IMR-90 (cell line): Measurements from ENCODE around the gene DCAF5. TPM values are rescaled to one million over a fixed set of nuclear protein-coding genes. Genes with fewer than 3 reads are reported as not detected.

ENCODE experiments used
- ATAC-seq: fragments of 200-7000 bp; cut with Tn5 transposase; 2 replicates; pipeline ENCODE4 v1.9.1; 2020; ENCODE audit warnings: low read depth, mild to moderate bottlenecking, moderate library complexity
- BruUV-seq: library from RNA; stranded (reverse); fragments of 400-500 nt; replicated peaks from 2 replicates; lab custom pipeline; 2021; lab: Mats Ljungman, UMichigan
- CTCF ChIA-PET: fragments of 300-600 bp; formaldehyde crosslinking; extraction: SDS; loops from one replicate; lab custom pipeline; 2021; ENCODE audit warnings: antibody characterized with exemption; lab: Yijun Ruan, JAX
- POLR2A ChIA-PET: fragments of 300-600 bp; sonication (Branson Sonifier 250); formaldehyde crosslinking; loops from one replicate; lab custom pipeline; 2022; ENCODE audit warnings: antibody characterized with exemption; ENCODE audit not compliant: unreplicated experiment; lab: Charles Lee
- DNase-seq: peaks from one replicate; pipeline ENCODE4 v3.0.0; 2013
- H2AFZ ChIP-seq: replicated peaks from 2 replicates; pipeline ENCODE3; 2013; ENCODE audit warnings: low read length, mild to moderate bottlenecking; ENCODE audit not compliant: poor library complexity
- H2AK5ac ChIP-seq: 2 replicates; pipeline ENCODE4 v1.6.1; 2013; ENCODE audit warnings: low read depth, low read length, inconsistent platforms
- H2AK9ac ChIP-seq: replicated peaks from 2 replicates; pipeline ENCODE3; 2013; ENCODE audit warnings: mild to moderate bottlenecking, low read depth, low read length, moderate library complexity; ENCODE audit not compliant: poor library complexity
- H2BK120ac ChIP-seq: 2 replicates; pipeline ENCODE4 v1.6.1; 2013; ENCODE audit warnings: low read depth, low read length, inconsistent platforms
- H2BK15ac ChIP-seq: 3 replicates; pipeline ENCODE4 v1.6.1; 2013; ENCODE audit warnings: low read depth, low read length, inconsistent platforms
- H2BK20ac ChIP-seq: 2 replicates; pipeline ENCODE4 v1.6.1; 2013; ENCODE audit warnings: low read depth, mild to moderate bottlenecking, inconsistent platforms, low read length, moderate library complexity
- H2BK5ac ChIP-seq: 2 replicates; pipeline ENCODE4 v1.6.1; 2013; ENCODE audit warnings: mild to moderate bottlenecking, low read depth, low read length, inconsistent platforms; ENCODE audit not compliant: poor library complexity, severe bottlenecking
- H3K14ac ChIP-seq: replicated peaks from 2 replicates; pipeline ENCODE4 v1.6.1; 2013; ENCODE audit warnings: low read depth, low read length, inconsistent platforms
- H3K18ac ChIP-seq: 2 replicates; pipeline ENCODE4 v1.6.1; 2013; ENCODE audit warnings: low read depth, low read length, control low read depth
- H3K23ac ChIP-seq: 2 replicates; pipeline ENCODE4 v1.6.1; 2013; ENCODE audit warnings: low read depth, low read length, inconsistent platforms
- H3K27ac ChIP-seq: 2 replicates; pipeline ENCODE4 v1.5.1; 2013; ENCODE audit warnings: mild to moderate bottlenecking, control low read depth, low read length; ENCODE audit not compliant: insufficient read depth
- H3K27me3 ChIP-seq: 2 replicates; pipeline ENCODE4 v1.6.1; 2013; ENCODE audit warnings: low read length; ENCODE audit not compliant: control insufficient read depth, insufficient read depth
- H3K36me3 ChIP-seq: 2 replicates; pipeline ENCODE4 v1.6.1; 2013; ENCODE audit warnings: low read length, mixed read lengths; ENCODE audit not compliant: control insufficient read depth, insufficient read depth
- H3K4ac ChIP-seq: 2 replicates; pipeline ENCODE4 v1.6.1; 2013; ENCODE audit warnings: low read depth, low read length, inconsistent platforms
- H3K4me1 ChIP-seq: 2 replicates; pipeline ENCODE4 v1.6.1; 2013; ENCODE audit warnings: low read length, mixed read lengths; ENCODE audit not compliant: control insufficient read depth, insufficient read depth
- H3K4me2 ChIP-seq: 2 replicates; pipeline ENCODE4 v1.6.1; 2013; ENCODE audit warnings: low read depth, mild to moderate bottlenecking, control low read depth, low read length, moderate library complexity
- H3K4me3 ChIP-seq: 2 replicates; pipeline ENCODE4 v1.5.1; 2013; ENCODE audit warnings: low read depth, mild to moderate bottlenecking, control low read depth, low read length, moderate library complexity; ENCODE audit not compliant: insufficient read depth
- H3K56ac ChIP-seq: 2 replicates; pipeline ENCODE4 v1.6.1; 2013; ENCODE audit warnings: low read length, inconsistent platforms; ENCODE audit not compliant: insufficient read depth; ENCODE audit errors: extremely low read depth
- H3K79me1 ChIP-seq, 2 experiments: 2 replicates each; pipeline ENCODE4 v1.6.1; 2013; ENCODE audit warnings: low read length in 2 of 2, inconsistent platforms in 1 of 2, low read depth in 1 of 2
- H3K9ac ChIP-seq: 2 replicates; pipeline ENCODE4 v1.6.1; 2013; ENCODE audit warnings: low read depth, low read length, control low read depth
- H3K9me1 ChIP-seq: 2 replicates; pipeline ENCODE4 v1.6.1; 2013; ENCODE audit warnings: low read length, inconsistent platforms; ENCODE audit not compliant: insufficient read depth
- H3K9me3 ChIP-seq: 2 replicates; pipeline ENCODE4 v1.6.1; 2013; ENCODE audit warnings: low read length; ENCODE audit not compliant: control insufficient read depth, insufficient read depth
- H4K20me1 ChIP-seq: 2 replicates; pipeline ENCODE4 v1.6.1; 2013; ENCODE audit warnings: low read length, inconsistent platforms; ENCODE audit not compliant: insufficient read depth
- H4K5ac ChIP-seq: 2 replicates; pipeline ENCODE4 v1.6.1; 2013; ENCODE audit warnings: mild to moderate bottlenecking, low read depth, low read length, control low read depth
- H4K8ac ChIP-seq, 2 experiments: 2 replicates each; pipeline ENCODE4 v1.6.1; 2013; ENCODE audit warnings: low read depth in 2 of 2, low read length in 2 of 2, control low read depth in 1 of 2, inconsistent platforms in 1 of 2
- H4K91ac ChIP-seq: 2 replicates; pipeline ENCODE4 v1.6.1; 2013; ENCODE audit warnings: low read depth, low read length, inconsistent platforms; ENCODE audit not compliant: insufficient read depth
- BHLHE40 ChIP-seq: fragments of 150-350 bp; IDR thresholded peaks from 2 replicates; pipeline ENCODE4 v1.6.1; 2016; ENCODE audit warnings: mild to moderate bottlenecking, low read depth, low read length
- CHD1 ChIP-seq: IDR thresholded peaks from 2 replicates; pipeline ENCODE4 v1.6.1; 2012; ENCODE audit warnings: low read depth, low read length, improper control_type of control experiment
- FOS ChIP-seq: fragments of 150-350 bp; IDR thresholded peaks from 2 replicates; pipeline ENCODE4 v1.6.1; 2016; ENCODE audit warnings: low read depth, low read length
- MAFK ChIP-seq: IDR thresholded peaks from 2 replicates; pipeline ENCODE4 v1.6.1; 2012; ENCODE audit warnings: low read depth, low read length, improper control_type of control experiment
- POLR2A ChIP-seq: IDR thresholded peaks from 2 replicates; pipeline ENCODE4 v1.6.1; 2012; ENCODE audit warnings: mild to moderate bottlenecking, low read depth, low read length
- RAD21 ChIP-seq: IDR thresholded peaks from 2 replicates; pipeline ENCODE4 v1.6.1; 2012; ENCODE audit warnings: low read length, improper control_type of control experiment
- RCOR1 ChIP-seq: IDR thresholded peaks from 2 replicates; pipeline ENCODE4 v1.6.1; 2012; ENCODE audit warnings: mild to moderate bottlenecking, low read length, improper control_type of control experiment; ENCODE audit not compliant: insufficient replicate concordance
- RFX5 ChIP-seq: IDR thresholded peaks from 2 replicates; pipeline ENCODE4 v1.8.0; 2012; ENCODE audit warnings: low read depth, mild to moderate bottlenecking, low read length, moderate library complexity
- SMC3 ChIP-seq: fragments of 150-350 bp; IDR thresholded peaks from 2 replicates; pipeline ENCODE4 v1.6.1; 2016; ENCODE audit warnings: low read depth, mild to moderate bottlenecking, antibody characterized with exemption, low read length, moderate library complexity
- USF2 ChIP-seq: fragments of 150-350 bp; IDR thresholded peaks from 2 replicates; pipeline ENCODE4 v1.6.1; 2017; ENCODE audit warnings: mild to moderate bottlenecking, antibody characterized with exemption, low read length, low read depth
- WGBS, 2 experiments: methylation state at CpG; one replicate each; pipeline versions ENCODE4 v1.1.5 to v1.1.7; 2013; ENCODE audit warnings: missing lambda C conversion rate in 2 of 2; ENCODE audit not compliant: insufficient read length in 1 of 2; ENCODE audit errors: extremely low coverage in 2 of 2; 5-methylcytosine and 5-hydroxymethylcytosine counted together
- dilution Hi-C: fragments of 300-500 bp; cut with HindIII; formaldehyde crosslinking; loops from one replicate; pipeline ENCODE4 v1.14.3; 2018; ENCODE audit warnings: low sequenced_read_pairs; ENCODE audit not compliant: unreplicated experiment
- in situ Hi-C: fragments of 300-500 bp; cut with MboI; formaldehyde crosslinking; loops from 3 replicates; pipeline ENCODE4 v1.14.3; 2019; ENCODE audit warnings: low sequenced_read_pairs, inconsistent platforms, mixed read lengths
- intact Hi-C: fragments of 100-400 bp; cut with micrococcal nuclease; formaldehyde crosslinking; loops from 2 replicates; pipeline ENCODE4 v1.10.0; 2022
- polyA plus RNA-seq, 3 experiments: library from polyadenylated mRNA; depleted of rRNA; stranded (reverse); fragments of >200 nt; gene quantifications; 2 replicates each; pipeline ENCODE4 v1.2.3, GENCODE V29; 2012; ENCODE audit warnings: low replicate concordance in 1 of 3
- total RNA-seq: library from RNA; depleted of rRNA; stranded (reverse); fragments of >200 nt; gene quantifications from 2 replicates; pipeline ENCODE4 v1.2.3, GENCODE V29; 2012
- TF ChIP-seq, protein P1 (sequence below): fragments of 150-350 bp; IDR thresholded peaks from 2 replicates; pipeline ENCODE4 v1.6.1; 2016; ENCODE audit warnings: low read depth, mild to moderate bottlenecking, low read length, moderate library complexity, borderline replicate concordance
- TF ChIP-seq, protein P2 (sequence below): conservative IDR thresholded peaks from 2 replicates; pipeline ENCODE4 v1.5.1; 2012; ENCODE audit warnings: mild to moderate bottlenecking, low read depth, low read length, improper control_type of control experiment

The DCAF5 gene
- total and polyA plus RNA-seq, 2 of the 4 experiments (the other 2 are of a cell fraction): 17.6 to 30.4 TPM

- no peak overlapping the region for H2AK5ac ChIP-seq
- no peaks in the 10 kb centered on the region for H3K27me3 ChIP-seq
- H3K9me3 ChIP-seq: no peaks in the 10 kb centered on the region
- intact Hi-C loops (no loop called here), dilution Hi-C loops (no loop called here), in situ Hi-C loops (no loop called here)
- H4K5ac ChIP-seq: no peak overlapping the region
- H3K79me1 ChIP-seq: peaks cover 0 to 9% of the 10 kb centered on the region in 2 experiments; a peak in 2 of 4 replicates
- H3K36me3 ChIP-seq: no peaks in the 10 kb centered on the region
- no peak overlapping the region for H3K9ac ChIP-seq
- H2AFZ ChIP-seq: no peak overlapping the region
- H4K91ac ChIP-seq: no peak overlapping the region
- no peaks in the 10 kb centered on the region for H4K20me1 ChIP-seq
- H3K27ac ChIP-seq: no peak overlapping the region
- TF ChIP-seq SMC3 (no peak), POLR2A (no peak), MAFK (no peak), FOS (no peak), RFX5 (no peak), RAD21 (no peak), CHD1 (no peak), USF2 (no peak), RCOR1 (no peak), BHLHE40 (no peak)
- TF ChIP-seq, protein P1, sequence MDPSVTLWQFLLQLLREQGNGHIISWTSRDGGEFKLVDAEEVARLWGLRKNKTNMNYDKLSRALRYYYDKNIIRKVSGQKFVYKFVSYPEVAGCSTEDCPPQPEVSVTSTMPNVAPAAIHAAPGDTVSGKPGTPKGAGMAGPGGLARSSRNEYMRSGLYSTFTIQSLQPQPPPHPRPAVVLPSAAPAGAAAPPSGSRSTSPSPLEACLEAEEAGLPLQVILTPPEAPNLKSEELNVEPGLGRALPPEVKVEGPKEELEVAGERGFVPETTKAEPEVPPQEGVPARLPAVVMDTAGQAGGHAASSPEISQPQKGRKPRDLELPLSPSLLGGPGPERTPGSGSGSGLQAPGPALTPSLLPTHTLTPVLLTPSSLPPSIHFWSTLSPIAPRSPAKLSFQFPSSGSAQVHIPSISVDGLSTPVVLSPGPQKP: no peak
- TF ChIP-seq, protein P2, sequence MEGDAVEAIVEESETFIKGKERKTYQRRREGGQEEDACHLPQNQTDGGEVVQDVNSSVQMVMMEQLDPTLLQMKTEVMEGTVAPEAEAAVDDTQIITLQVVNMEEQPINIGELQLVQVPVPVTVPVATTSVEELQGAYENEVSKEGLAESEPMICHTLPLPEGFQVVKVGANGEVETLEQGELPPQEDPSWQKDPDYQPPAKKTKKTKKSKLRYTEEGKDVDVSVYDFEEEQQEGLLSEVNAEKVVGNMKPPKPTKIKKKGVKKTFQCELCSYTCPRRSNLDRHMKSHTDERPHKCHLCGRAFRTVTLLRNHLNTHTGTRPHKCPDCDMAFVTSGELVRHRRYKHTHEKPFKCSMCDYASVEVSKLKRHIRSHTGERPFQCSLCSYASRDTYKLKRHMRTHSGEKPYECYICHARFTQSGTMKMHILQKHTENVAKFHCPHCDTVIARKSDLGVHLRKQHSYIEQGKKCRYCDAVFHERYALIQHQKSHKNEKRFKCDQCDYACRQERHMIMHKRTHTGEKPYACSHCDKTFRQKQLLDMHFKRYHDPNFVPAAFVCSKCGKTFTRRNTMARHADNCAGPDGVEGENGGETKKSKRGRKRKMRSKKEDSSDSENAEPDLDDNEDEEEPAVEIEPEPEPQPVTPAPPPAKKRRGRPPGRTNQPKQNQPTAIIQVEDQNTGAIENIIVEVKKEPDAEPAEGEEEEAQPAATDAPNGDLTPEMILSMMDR: no peak
- no CpG with 5 or more reads among the region's 1 CpG for WGBS, 2 experiments
- no peak overlapping the region for H4K8ac ChIP-seq
- no peak overlapping the region for H3K4me3 ChIP-seq
- H3K14ac ChIP-seq: no peak overlapping the region
- H3K23ac ChIP-seq: no peak overlapping the region
- ATAC-seq (no peak), DNase-seq (no peak)
- BruUV-seq: no TSS peak
- no peak overlapping the region for H3K18ac ChIP-seq
- no peak overlapping the region for H3K56ac ChIP-seq
- no peak overlapping the region for H2AK9ac ChIP-seq
- peaks cover 17% of the 10 kb centered on the region for H3K9me1 ChIP-seq
- ChIA-PET POLR2A (no interaction called here), CTCF (no interaction called here)
- H3K4me2 ChIP-seq: no peak overlapping the region
- H2BK120ac ChIP-seq: no peak overlapping the region
- peaks cover 19% of the 10 kb centered on the region for H3K4me1 ChIP-seq
- H2BK5ac ChIP-seq: no peak overlapping the region
- no peak overlapping the region for H2BK20ac ChIP-seq
- H3K4ac ChIP-seq: no peak overlapping the region
- H2BK15ac ChIP-seq: no peak overlapping the region
These were observed 142.3 kb downstream of the DCAF5 start for GRCh38 chr14:69010648-69011047.
